ENCODE results near the gene DHX30.
"Not testable (repeated sequence)": the region's sequence is repeated elsewhere in the genome, so short reads cannot be mapped to it uniquely, and the experiment has no call there.

DHX30 gene

DNA sequence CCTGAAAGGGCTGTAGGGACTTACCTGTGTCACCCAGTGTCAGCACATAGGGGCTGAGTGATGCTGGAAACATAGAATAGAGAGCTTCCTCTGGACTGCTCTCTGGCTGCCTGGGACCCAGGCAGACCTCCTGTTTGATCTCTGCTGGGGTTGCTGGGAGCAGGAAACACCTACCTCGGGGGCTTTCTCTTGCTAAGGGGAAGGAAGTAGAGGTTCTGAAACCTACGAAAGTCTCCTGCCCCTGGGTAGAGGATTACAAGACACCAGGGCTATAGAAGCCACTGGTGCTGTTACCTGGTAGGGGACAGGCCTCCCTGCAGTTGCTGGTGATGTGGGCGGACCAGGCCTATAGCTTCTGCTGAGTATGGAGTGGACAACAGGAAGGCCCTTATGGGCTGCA lies 81.7 kb downstream of the DHX30 start:
- peaks cover 0 to 19% of the 10 kb centered on the region in 2 experiments; a peak in 1 of 3 replicates for H3K36me3 ChIP-seq (ENCODE audit: control insufficient read depth in 2 of 2, insufficient read depth in 1 of 2, low read length in 2 of 2)
- H3K4me1 ChIP-seq (ENCODE audit: control insufficient read depth, insufficient read depth, low read length) = no peaks in the 10 kb centered on the region
- no peak for TF ChIP-seq ZNF660 (tag by site-specific recombination; IDR thresholded peaks at IDR 0.05)
- TF ChIP-seq, protein P1, sequence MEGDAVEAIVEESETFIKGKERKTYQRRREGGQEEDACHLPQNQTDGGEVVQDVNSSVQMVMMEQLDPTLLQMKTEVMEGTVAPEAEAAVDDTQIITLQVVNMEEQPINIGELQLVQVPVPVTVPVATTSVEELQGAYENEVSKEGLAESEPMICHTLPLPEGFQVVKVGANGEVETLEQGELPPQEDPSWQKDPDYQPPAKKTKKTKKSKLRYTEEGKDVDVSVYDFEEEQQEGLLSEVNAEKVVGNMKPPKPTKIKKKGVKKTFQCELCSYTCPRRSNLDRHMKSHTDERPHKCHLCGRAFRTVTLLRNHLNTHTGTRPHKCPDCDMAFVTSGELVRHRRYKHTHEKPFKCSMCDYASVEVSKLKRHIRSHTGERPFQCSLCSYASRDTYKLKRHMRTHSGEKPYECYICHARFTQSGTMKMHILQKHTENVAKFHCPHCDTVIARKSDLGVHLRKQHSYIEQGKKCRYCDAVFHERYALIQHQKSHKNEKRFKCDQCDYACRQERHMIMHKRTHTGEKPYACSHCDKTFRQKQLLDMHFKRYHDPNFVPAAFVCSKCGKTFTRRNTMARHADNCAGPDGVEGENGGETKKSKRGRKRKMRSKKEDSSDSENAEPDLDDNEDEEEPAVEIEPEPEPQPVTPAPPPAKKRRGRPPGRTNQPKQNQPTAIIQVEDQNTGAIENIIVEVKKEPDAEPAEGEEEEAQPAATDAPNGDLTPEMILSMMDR (tag by site-specific recombination; IDR thresholded peaks at IDR 0.05) = no peak
- TF ChIP-seq, protein P2, sequence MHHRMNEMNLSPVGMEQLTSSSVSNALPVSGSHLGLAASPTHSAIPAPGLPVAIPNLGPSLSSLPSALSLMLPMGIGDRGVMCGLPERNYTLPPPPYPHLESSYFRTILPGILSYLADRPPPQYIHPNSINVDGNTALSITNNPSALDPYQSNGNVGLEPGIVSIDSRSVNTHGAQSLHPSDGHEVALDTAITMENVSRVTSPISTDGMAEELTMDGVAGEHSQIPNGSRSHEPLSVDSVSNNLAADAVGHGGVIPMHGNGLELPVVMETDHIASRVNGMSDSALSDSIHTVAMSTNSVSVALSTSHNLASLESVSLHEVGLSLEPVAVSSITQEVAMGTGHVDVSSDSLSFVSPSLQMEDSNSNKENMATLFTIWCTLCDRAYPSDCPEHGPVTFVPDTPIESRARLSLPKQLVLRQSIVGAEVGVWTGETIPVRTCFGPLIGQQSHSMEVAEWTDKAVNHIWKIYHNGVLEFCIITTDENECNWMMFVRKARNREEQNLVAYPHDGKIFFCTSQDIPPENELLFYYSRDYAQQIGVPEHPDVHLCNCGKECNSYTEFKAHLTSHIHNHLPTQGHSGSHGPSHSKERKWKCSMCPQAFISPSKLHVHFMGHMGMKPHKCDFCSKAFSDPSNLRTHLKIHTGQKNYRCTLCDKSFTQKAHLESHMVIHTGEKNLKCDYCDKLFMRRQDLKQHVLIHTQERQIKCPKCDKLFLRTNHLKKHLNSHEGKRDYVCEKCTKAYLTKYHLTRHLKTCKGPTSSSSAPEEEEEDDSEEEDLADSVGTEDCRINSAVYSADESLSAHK (tag by site-specific recombination; IDR thresholded peaks at IDR 0.05) = no peak
- no peaks in the 10 kb centered on the region for H3K9me3 ChIP-seq (ENCODE audit: control insufficient read depth, insufficient read depth, low read depth, low read length)
- no peak overlapping the region for H3K4me3 ChIP-seq (ENCODE audit: low read depth, low read length)
- ChIA-PET CTCF (no interaction called here), POLR2A (no interaction called here)
- no peak overlapping the region for H3K27ac ChIP-seq (ENCODE audit: extremely low read depth, low read depth, low read length)

DNA sequence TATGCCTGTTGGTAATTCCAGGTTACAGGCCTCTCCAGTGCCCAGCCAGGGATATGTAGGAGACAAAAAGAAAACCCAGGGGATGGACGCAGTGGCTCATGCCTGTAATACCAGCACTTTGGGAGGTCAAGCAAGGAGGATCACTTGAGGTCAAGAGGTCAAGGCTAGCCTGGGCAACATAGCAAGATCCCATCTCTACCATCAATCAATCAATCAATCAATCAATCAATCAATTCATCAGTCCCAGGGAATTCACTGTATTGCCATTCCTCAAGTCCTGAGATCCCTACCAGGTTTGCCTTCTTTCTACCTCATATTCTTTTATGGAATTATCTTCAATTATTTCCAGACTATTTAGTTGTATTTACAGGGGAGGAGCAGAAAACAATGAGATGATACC lies 82.2 kb downstream of the DHX30 start:
- H3K27ac ChIP-seq (ENCODE audit: extremely low read depth, low read depth, low read length) = no peak overlapping the region
- H3K36me3 ChIP-seq (ENCODE audit: control insufficient read depth in 2 of 2, insufficient read depth in 1 of 2, low read length in 2 of 2) = peaks cover 0 to 19% of the 10 kb centered on the region in 2 experiments; a peak in 1 of 3 replicates
- ChIA-PET CTCF (no interaction called here), POLR2A (no interaction called here)
- no peak overlapping the region for H3K4me3 ChIP-seq (ENCODE audit: low read depth, low read length)
- TF ChIP-seq ZNF211 (tag by site-specific recombination; IDR thresholded peaks at IDR 0.05; ENCODE audit: low read depth) (no peak), ZBTB1 (tag by site-specific recombination; IDR thresholded peaks at IDR 0.05) (no peak), ZNF221 (tag by site-specific recombination; IDR thresholded peaks at IDR 0.05; ENCODE audit: borderline replicate concordance) (no peak), ZNF544 (tag by site-specific recombination; IDR thresholded peaks at IDR 0.05) (no peak), ZFP41 (tag by site-specific recombination; IDR thresholded peaks at IDR 0.05; ENCODE audit: borderline replicate concordance) (no peak), MEIS1 (CRISPR knock-in tag; IDR thresholded peaks at IDR 0.05; ENCODE audit: borderline replicate concordance) (no peak), ZNF785 (tag by site-specific recombination; IDR thresholded peaks at IDR 0.05) (no peak), ZNF585B (tag by site-specific recombination; IDR thresholded peaks at IDR 0.05) (no peak), ZNF423 (tag by site-specific recombination; IDR thresholded peaks at IDR 0.05) (no peak), ZNF626 (tag by site-specific recombination; IDR thresholded peaks at IDR 0.05) (no peak), ZNF311 (tag by site-specific recombination; IDR thresholded peaks at IDR 0.05; ENCODE audit: borderline replicate concordance) (no peak)
- no peaks in the 10 kb centered on the region for H3K9me3 ChIP-seq (ENCODE audit: control insufficient read depth, insufficient read depth, low read depth, low read length)
- no peaks in the 10 kb centered on the region for H3K4me1 ChIP-seq (ENCODE audit: control insufficient read depth, insufficient read depth, low read length)

DNA sequence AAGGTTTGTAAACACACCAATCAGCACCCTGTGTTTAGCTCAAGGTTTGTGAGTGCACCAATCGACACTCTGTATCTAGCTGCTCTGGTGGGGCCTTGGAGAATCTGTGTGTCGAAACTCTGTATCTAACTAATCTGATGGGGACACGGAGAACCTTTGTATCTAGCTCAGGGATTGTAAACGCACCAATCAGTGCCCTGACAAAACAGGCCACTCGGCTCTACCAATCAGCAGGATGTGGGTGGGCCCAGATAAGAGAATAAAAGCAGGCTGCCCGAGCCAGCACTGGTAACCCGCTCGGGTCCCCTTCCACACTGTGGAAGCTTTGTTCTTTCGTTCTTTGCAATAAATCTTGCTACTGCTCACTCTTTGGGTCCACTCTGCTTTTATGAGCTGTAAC lies 85.1 kb downstream of the DHX30 start:
- H3K9me3 ChIP-seq (ENCODE audit: control insufficient read depth, insufficient read depth, low read depth, low read length); CTCF ChIA-PET; H3K27ac ChIP-seq (ENCODE audit: extremely low read depth, low read depth, low read length); POLR2A ChIA-PET; H3K4me1 ChIP-seq (ENCODE audit: control insufficient read depth, insufficient read depth, low read length); H3K4me3 ChIP-seq (ENCODE audit: low read depth, low read length): not testable (repeated sequence)
- peaks cover 0 to 38% of the 10 kb centered on the region in 2 experiments; a peak in 1 of 3 replicates for H3K36me3 ChIP-seq (ENCODE audit: control insufficient read depth in 2 of 2, insufficient read depth in 1 of 2, low read length in 2 of 2)

DNA sequence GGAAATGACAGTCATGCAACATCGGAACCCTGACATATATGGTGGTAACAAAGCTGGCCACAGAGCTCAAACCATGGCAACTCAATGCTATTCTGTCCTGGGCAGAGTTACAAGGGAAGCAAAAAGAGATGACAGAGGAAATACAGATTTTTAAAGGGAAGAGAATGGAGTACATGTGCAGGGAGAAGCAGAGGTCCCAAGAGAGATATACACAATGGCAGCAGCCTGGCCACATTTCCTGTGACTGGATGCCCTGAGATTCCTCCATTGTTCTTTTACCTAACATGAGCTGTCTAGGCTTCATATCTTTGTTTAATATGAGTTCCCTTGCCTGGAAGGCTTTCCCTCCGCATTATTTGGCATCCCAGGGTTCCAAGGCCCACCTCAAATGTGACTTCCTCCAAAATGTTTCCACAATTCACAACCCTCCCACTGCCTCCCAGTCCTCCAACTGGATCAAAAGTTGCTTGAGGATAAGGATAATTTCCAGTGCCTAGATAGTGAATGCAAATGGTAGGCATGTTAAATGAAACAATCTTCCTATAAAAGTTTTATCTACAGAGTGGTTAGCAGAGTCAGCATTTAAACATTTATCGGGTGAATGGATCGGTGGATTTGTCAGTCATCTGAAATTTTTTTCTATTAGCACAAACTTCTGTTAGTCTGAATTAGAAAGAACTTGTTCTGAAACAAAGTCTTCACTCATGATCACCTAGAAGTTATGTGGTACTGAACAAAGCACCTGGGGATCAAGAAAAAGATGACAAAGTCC lies 86.2 kb downstream of the DHX30 start:
- Histone ChIP-seq H3K9me3 (ENCODE audit: control insufficient read depth, insufficient read depth, low read depth, low read length) (no peaks in the 10 kb centered on the region), H3K36me3 (ENCODE audit: control insufficient read depth in 2 of 2, insufficient read depth in 1 of 2, low read length in 2 of 2) (peaks cover 0 to 42% of the 10 kb centered on the region in 2 experiments; a peak in 1 of 3 replicates), H3K4me1 (ENCODE audit: control insufficient read depth, insufficient read depth, low read length) (no peaks in the 10 kb centered on the region), H3K4me3 (ENCODE audit: low read depth, low read length) (no peak overlapping the region), H3K27ac (ENCODE audit: extremely low read depth, low read depth, low read length) (no peak overlapping the region)
- POLR2A ChIA-PET = no interaction called here
- CTCF ChIA-PET = no interaction called here
- TF ChIP-seq, protein P3, sequence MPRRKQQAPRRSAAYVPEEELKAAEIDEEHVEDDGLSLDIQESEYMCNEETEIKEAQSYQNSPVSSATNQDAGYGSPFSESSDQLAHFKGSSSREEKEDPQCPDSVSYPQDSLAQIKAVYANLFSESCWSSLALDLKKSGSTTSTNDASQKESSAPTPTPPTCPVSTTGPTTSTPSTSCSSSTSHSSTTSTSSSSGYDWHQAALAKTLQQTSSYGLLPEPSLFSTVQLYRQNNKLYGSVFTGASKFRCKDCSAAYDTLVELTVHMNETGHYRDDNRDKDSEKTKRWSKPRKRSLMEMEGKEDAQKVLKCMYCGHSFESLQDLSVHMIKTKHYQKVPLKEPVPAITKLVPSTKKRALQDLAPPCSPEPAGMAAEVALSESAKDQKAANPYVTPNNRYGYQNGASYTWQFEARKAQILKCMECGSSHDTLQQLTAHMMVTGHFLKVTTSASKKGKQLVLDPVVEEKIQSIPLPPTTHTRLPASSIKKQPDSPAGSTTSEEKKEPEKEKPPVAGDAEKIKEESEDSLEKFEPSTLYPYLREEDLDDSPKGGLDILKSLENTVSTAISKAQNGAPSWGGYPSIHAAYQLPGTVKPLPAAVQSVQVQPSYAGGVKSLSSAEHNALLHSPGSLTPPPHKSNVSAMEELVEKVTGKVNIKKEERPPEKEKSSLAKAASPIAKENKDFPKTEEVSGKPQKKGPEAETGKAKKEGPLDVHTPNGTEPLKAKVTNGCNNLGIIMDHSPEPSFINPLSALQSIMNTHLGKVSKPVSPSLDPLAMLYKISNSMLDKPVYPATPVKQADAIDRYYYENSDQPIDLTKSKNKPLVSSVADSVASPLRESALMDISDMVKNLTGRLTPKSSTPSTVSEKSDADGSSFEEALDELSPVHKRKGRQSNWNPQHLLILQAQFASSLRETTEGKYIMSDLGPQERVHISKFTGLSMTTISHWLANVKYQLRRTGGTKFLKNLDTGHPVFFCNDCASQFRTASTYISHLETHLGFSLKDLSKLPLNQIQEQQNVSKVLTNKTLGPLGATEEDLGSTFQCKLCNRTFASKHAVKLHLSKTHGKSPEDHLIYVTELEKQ (tag by site-specific recombination; IDR thresholded peaks at IDR 0.05; ENCODE audit: borderline replicate concordance) = no peak
- no peak for TF ChIP-seq HOXA7 (CRISPR knock-in tag; IDR thresholded peaks at IDR 0.05; ENCODE audit: borderline replicate concordance)
- TF ChIP-seq, protein P4, sequence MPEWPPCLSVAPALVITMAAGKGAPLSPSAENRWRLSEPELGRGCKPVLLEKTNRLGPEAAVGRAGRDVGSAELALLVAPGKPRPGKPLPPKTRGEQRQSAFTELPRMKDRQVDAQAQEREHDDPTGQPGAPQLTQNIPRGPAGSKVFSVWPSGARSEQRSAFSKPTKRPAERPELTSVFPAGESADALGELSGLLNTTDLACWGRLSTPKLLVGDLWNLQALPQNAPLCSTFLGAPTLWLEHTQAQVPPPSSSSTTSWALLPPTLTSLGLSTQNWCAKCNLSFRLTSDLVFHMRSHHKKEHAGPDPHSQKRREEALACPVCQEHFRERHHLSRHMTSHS (tag by site-specific recombination; IDR thresholded peaks at IDR 0.05) = no peak
- TF ChIP-seq ZSCAN16 (tag by site-specific recombination; IDR thresholded peaks at IDR 0.05) = no peak
